Tibial nerve (tissue), 4 donors: ENCODE data around the gene PRMT2.

Experiments used
- EP300 ChIP-seq, 2 donors: sonication (generic); formaldehyde crosslinking; IDR thresholded peaks; one replicate each; pipeline ENCODE4 v1.6.1; 2017; ENCODE audit warnings: antibody characterized with exemption in 2 of 2, mild to moderate bottlenecking in 1 of 2
- POLR2A ChIP-seq, 2 donors: fragments of 450-650 bp; IDR thresholded peaks; one replicate each; pipeline ENCODE4 v1.6.1; 2017; ENCODE audit warnings: antibody characterized with exemption in 2 of 2, mild to moderate bottlenecking in 2 of 2, moderate library complexity in 2 of 2
- TF ChIP-seq, protein P1 (sequence below), 5 experiments: fragments of 200-600 bp in 3 of 5; fragments of 450-650 bp in 2 of 5; sonication (generic) in 3 of 5; IDR thresholded peaks; one replicate each; pipeline ENCODE4 v1.5.1; 2016 to 2019; ENCODE audit warnings: antibody characterized with exemption in 5 of 5, mild to moderate bottlenecking in 3 of 5, moderate library complexity in 2 of 5

GRCh38 chr21:46604329-46604974 is 31.0 kb upstream of the PRMT2 start:
- TF ChIP-seq, protein P1, sequence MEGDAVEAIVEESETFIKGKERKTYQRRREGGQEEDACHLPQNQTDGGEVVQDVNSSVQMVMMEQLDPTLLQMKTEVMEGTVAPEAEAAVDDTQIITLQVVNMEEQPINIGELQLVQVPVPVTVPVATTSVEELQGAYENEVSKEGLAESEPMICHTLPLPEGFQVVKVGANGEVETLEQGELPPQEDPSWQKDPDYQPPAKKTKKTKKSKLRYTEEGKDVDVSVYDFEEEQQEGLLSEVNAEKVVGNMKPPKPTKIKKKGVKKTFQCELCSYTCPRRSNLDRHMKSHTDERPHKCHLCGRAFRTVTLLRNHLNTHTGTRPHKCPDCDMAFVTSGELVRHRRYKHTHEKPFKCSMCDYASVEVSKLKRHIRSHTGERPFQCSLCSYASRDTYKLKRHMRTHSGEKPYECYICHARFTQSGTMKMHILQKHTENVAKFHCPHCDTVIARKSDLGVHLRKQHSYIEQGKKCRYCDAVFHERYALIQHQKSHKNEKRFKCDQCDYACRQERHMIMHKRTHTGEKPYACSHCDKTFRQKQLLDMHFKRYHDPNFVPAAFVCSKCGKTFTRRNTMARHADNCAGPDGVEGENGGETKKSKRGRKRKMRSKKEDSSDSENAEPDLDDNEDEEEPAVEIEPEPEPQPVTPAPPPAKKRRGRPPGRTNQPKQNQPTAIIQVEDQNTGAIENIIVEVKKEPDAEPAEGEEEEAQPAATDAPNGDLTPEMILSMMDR (IDR thresholded peaks at IDR 0.05): no peak
- TF ChIP-seq EP300 (IDR thresholded peaks at IDR 0.05): no peak
- no peak for TF ChIP-seq POLR2A (IDR thresholded peaks at IDR 0.05)
